ENCODE measurements around the gene GSTP1.

- TF ChIP-seq CTCF (optimal IDR thresholded peaks at IDR 0.05 in 1 of 3, IDR thresholded peaks at IDR 0.05 in 1 of 3, conservative IDR thresholded peaks at IDR 0.05 in 1 of 3; ENCODE audit: extremely low read depth in 1 of 3, insufficient read depth in 2 of 3, low read length in 3 of 3): no peak
- no peak for TF ChIP-seq EZH2 (IDR thresholded peaks at IDR 0.05; ENCODE audit: low read length)
These were observed 1.6 kb upstream of the GSTP1 start for GRCh38 chr11:67582011-67582410.

All from keratinocyte (primary cell).